ENCODE results near the gene GABRA1.

DNA sequence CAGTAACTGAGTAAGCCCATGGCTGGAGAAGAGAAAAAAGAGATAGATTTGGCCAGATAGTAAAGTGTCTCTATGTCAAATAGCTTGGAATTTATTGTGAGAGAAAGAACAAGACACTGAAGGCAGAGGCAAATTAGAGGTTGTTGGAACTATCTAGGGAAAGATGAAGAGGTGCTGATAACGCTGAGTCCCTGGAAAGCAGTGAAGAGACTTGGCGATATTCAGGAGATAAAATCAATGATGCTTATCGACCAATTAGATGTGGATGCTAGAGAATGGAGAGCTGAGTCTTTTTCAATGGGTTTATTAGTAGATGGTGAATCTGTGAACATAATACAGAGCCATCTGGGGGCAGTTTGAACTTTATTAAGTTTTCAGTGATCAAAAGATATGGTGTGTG is 48.6 kb upstream of the GABRA1 start:
- no peak for TF ChIP-seq POLR2AphosphoS5 (IDR thresholded peaks at IDR 0.05)
- TF ChIP-seq EP300 (IDR thresholded peaks at IDR 0.05; ENCODE audit: low read depth), result no peak
- TF ChIP-seq POLR2A (IDR thresholded peaks at IDR 0.05), result no peak

All from transverse colon (tissue), 3 donors.